IMR-90 (cell line): ENCODE results near the gene RBM42. TPM values are rescaled to one million over a fixed set of nuclear protein-coding genes. Genes with fewer than 3 reads are reported as not detected.

Experiments used
- ATAC-seq: fragments of 200-7000 bp; cut with Tn5 transposase; 2 replicates; pipeline ENCODE4 v1.9.1; 2020; ENCODE audit warnings: low read depth, mild to moderate bottlenecking, moderate library complexity
- BruUV-seq: library from RNA; stranded (reverse); fragments of 400-500 nt; replicated peaks from 2 replicates; lab custom pipeline; 2021; lab: Mats Ljungman, UMichigan
- CTCF ChIA-PET: fragments of 300-600 bp; formaldehyde crosslinking; extraction: SDS; loops from one replicate; lab custom pipeline; 2021; ENCODE audit warnings: antibody characterized with exemption; lab: Yijun Ruan, JAX
- POLR2A ChIA-PET: fragments of 300-600 bp; sonication (Branson Sonifier 250); formaldehyde crosslinking; loops from one replicate; lab custom pipeline; 2022; ENCODE audit warnings: antibody characterized with exemption; ENCODE audit not compliant: unreplicated experiment; lab: Charles Lee
- DNase-seq: peaks from one replicate; pipeline ENCODE4 v3.0.0; 2013
- H2AFZ ChIP-seq: replicated peaks from 2 replicates; pipeline ENCODE3; 2013; ENCODE audit warnings: low read length, mild to moderate bottlenecking; ENCODE audit not compliant: poor library complexity
- H2AK5ac ChIP-seq: 2 replicates; pipeline ENCODE4 v1.6.1; 2013; ENCODE audit warnings: low read depth, low read length, inconsistent platforms
- H2AK9ac ChIP-seq: replicated peaks from 2 replicates; pipeline ENCODE3; 2013; ENCODE audit warnings: mild to moderate bottlenecking, low read depth, low read length, moderate library complexity; ENCODE audit not compliant: poor library complexity
- H2BK120ac ChIP-seq: 2 replicates; pipeline ENCODE4 v1.6.1; 2013; ENCODE audit warnings: low read depth, low read length, inconsistent platforms
- H2BK15ac ChIP-seq: 3 replicates; pipeline ENCODE4 v1.6.1; 2013; ENCODE audit warnings: low read depth, low read length, inconsistent platforms
- H2BK20ac ChIP-seq: 2 replicates; pipeline ENCODE4 v1.6.1; 2013; ENCODE audit warnings: low read depth, mild to moderate bottlenecking, inconsistent platforms, low read length, moderate library complexity
- H2BK5ac ChIP-seq: 2 replicates; pipeline ENCODE4 v1.6.1; 2013; ENCODE audit warnings: mild to moderate bottlenecking, low read depth, low read length, inconsistent platforms; ENCODE audit not compliant: poor library complexity, severe bottlenecking
- H3K14ac ChIP-seq: replicated peaks from 2 replicates; pipeline ENCODE4 v1.6.1; 2013; ENCODE audit warnings: low read depth, low read length, inconsistent platforms
- H3K18ac ChIP-seq: 2 replicates; pipeline ENCODE4 v1.6.1; 2013; ENCODE audit warnings: low read depth, low read length, control low read depth
- H3K23ac ChIP-seq: 2 replicates; pipeline ENCODE4 v1.6.1; 2013; ENCODE audit warnings: low read depth, low read length, inconsistent platforms
- H3K27ac ChIP-seq: 2 replicates; pipeline ENCODE4 v1.5.1; 2013; ENCODE audit warnings: mild to moderate bottlenecking, control low read depth, low read length; ENCODE audit not compliant: insufficient read depth
- H3K27me3 ChIP-seq: 2 replicates; pipeline ENCODE4 v1.6.1; 2013; ENCODE audit warnings: low read length; ENCODE audit not compliant: control insufficient read depth, insufficient read depth
- H3K36me3 ChIP-seq: 2 replicates; pipeline ENCODE4 v1.6.1; 2013; ENCODE audit warnings: low read length, mixed read lengths; ENCODE audit not compliant: control insufficient read depth, insufficient read depth
- H3K4ac ChIP-seq: 2 replicates; pipeline ENCODE4 v1.6.1; 2013; ENCODE audit warnings: low read depth, low read length, inconsistent platforms
- H3K4me1 ChIP-seq: 2 replicates; pipeline ENCODE4 v1.6.1; 2013; ENCODE audit warnings: low read length, mixed read lengths; ENCODE audit not compliant: control insufficient read depth, insufficient read depth
- H3K4me2 ChIP-seq: 2 replicates; pipeline ENCODE4 v1.6.1; 2013; ENCODE audit warnings: low read depth, mild to moderate bottlenecking, control low read depth, low read length, moderate library complexity
- H3K4me3 ChIP-seq: 2 replicates; pipeline ENCODE4 v1.5.1; 2013; ENCODE audit warnings: low read depth, mild to moderate bottlenecking, control low read depth, low read length, moderate library complexity; ENCODE audit not compliant: insufficient read depth
- H3K56ac ChIP-seq: 2 replicates; pipeline ENCODE4 v1.6.1; 2013; ENCODE audit warnings: low read length, inconsistent platforms; ENCODE audit not compliant: insufficient read depth; ENCODE audit errors: extremely low read depth
- H3K79me1 ChIP-seq, 2 experiments: 2 replicates each; pipeline ENCODE4 v1.6.1; 2013; ENCODE audit warnings: low read length in 2 of 2, inconsistent platforms in 1 of 2, low read depth in 1 of 2
- H3K9ac ChIP-seq: 2 replicates; pipeline ENCODE4 v1.6.1; 2013; ENCODE audit warnings: low read depth, low read length, control low read depth
- H3K9me1 ChIP-seq: 2 replicates; pipeline ENCODE4 v1.6.1; 2013; ENCODE audit warnings: low read length, inconsistent platforms; ENCODE audit not compliant: insufficient read depth
- H3K9me3 ChIP-seq: 2 replicates; pipeline ENCODE4 v1.6.1; 2013; ENCODE audit warnings: low read length; ENCODE audit not compliant: control insufficient read depth, insufficient read depth
- H4K20me1 ChIP-seq: 2 replicates; pipeline ENCODE4 v1.6.1; 2013; ENCODE audit warnings: low read length, inconsistent platforms; ENCODE audit not compliant: insufficient read depth
- H4K5ac ChIP-seq: 2 replicates; pipeline ENCODE4 v1.6.1; 2013; ENCODE audit warnings: mild to moderate bottlenecking, low read depth, low read length, control low read depth
- H4K8ac ChIP-seq, 2 experiments: 2 replicates each; pipeline ENCODE4 v1.6.1; 2013; ENCODE audit warnings: low read depth in 2 of 2, low read length in 2 of 2, control low read depth in 1 of 2, inconsistent platforms in 1 of 2
- H4K91ac ChIP-seq: 2 replicates; pipeline ENCODE4 v1.6.1; 2013; ENCODE audit warnings: low read depth, low read length, inconsistent platforms; ENCODE audit not compliant: insufficient read depth
- BHLHE40 ChIP-seq: fragments of 150-350 bp; IDR thresholded peaks from 2 replicates; pipeline ENCODE4 v1.6.1; 2016; ENCODE audit warnings: mild to moderate bottlenecking, low read depth, low read length
- CHD1 ChIP-seq: IDR thresholded peaks from 2 replicates; pipeline ENCODE4 v1.6.1; 2012; ENCODE audit warnings: low read depth, low read length, improper control_type of control experiment
- MXI1 ChIP-seq: IDR thresholded peaks from 2 replicates; pipeline ENCODE4 v1.6.1; 2012; ENCODE audit warnings: low read depth, mild to moderate bottlenecking, low read length, moderate library complexity, borderline replicate concordance
- POLR2A ChIP-seq: IDR thresholded peaks from 2 replicates; pipeline ENCODE4 v1.6.1; 2012; ENCODE audit warnings: mild to moderate bottlenecking, low read depth, low read length
- RAD21 ChIP-seq: IDR thresholded peaks from 2 replicates; pipeline ENCODE4 v1.6.1; 2012; ENCODE audit warnings: low read length, improper control_type of control experiment
- SMC3 ChIP-seq: fragments of 150-350 bp; IDR thresholded peaks from 2 replicates; pipeline ENCODE4 v1.6.1; 2016; ENCODE audit warnings: low read depth, mild to moderate bottlenecking, antibody characterized with exemption, low read length, moderate library complexity
- WGBS, 2 experiments: methylation state at CpG; one replicate each; pipeline versions ENCODE4 v1.1.5 to v1.1.7; 2013; ENCODE audit warnings: missing lambda C conversion rate in 2 of 2; ENCODE audit not compliant: insufficient read length in 1 of 2; ENCODE audit errors: extremely low coverage in 2 of 2; 5-methylcytosine and 5-hydroxymethylcytosine counted together
- dilution Hi-C: fragments of 300-500 bp; cut with HindIII; formaldehyde crosslinking; loops from one replicate; pipeline ENCODE4 v1.14.3; 2018; ENCODE audit warnings: low sequenced_read_pairs; ENCODE audit not compliant: unreplicated experiment
- in situ Hi-C: fragments of 300-500 bp; cut with MboI; formaldehyde crosslinking; loops from 3 replicates; pipeline ENCODE4 v1.14.3; 2019; ENCODE audit warnings: low sequenced_read_pairs, inconsistent platforms, mixed read lengths
- intact Hi-C: fragments of 100-400 bp; cut with micrococcal nuclease; formaldehyde crosslinking; loops from 2 replicates; pipeline ENCODE4 v1.10.0; 2022
- polyA plus RNA-seq, 3 experiments: library from polyadenylated mRNA; depleted of rRNA; stranded (reverse); fragments of >200 nt; gene quantifications; 2 replicates each; pipeline ENCODE4 v1.2.3, GENCODE V29; 2012; ENCODE audit warnings: low replicate concordance in 1 of 3
- total RNA-seq: library from RNA; depleted of rRNA; stranded (reverse); fragments of >200 nt; gene quantifications from 2 replicates; pipeline ENCODE4 v1.2.3, GENCODE V29; 2012

The RBM42 gene
- total and polyA plus RNA-seq, 2 of the 4 experiments (the other 2 are of a cell fraction), result 19.0 to 41.5 TPM

GRCh38 chr19:35596366-35596999 is 32.4 kb upstream of the RBM42 start:
- H4K5ac ChIP-seq, result no peak overlapping the region
- 0 out of 2 replicates have a peak, but pooled peaks cover 2% of the 10 kb centered on the region for H3K27me3 ChIP-seq
- H2AK5ac ChIP-seq, result no peak overlapping the region
- intact Hi-C loops, result no loop called here
- no peaks in the 10 kb centered on the region for H3K4me1 ChIP-seq
- H4K20me1 ChIP-seq, result no peaks in the 10 kb centered on the region
- H3K9me3 ChIP-seq, result no peaks in the 10 kb centered on the region
- no peak overlapping the region for H4K8ac ChIP-seq
- no peak overlapping the region for H3K4ac ChIP-seq
- H3K14ac ChIP-seq, result no peak overlapping the region
- no peak overlapping the region for H2AFZ ChIP-seq
- no peak overlapping the region for H3K18ac ChIP-seq
- no peak overlapping the region for H2BK20ac ChIP-seq
- dilution Hi-C loops, result no loop called here
- whole genome bisulfite sequencing, 2 experiments, result no CpG with 5 or more reads among the region's 4 CpGs
- H3K36me3 ChIP-seq, result no peaks in the 10 kb centered on the region
- ATAC-seq (no peak), DNase-seq (no peak)
- no peak overlapping the region for H2BK15ac ChIP-seq
- TF ChIP-seq MXI1, result no peak
- no peak for TF ChIP-seq SMC3
- TF ChIP-seq BHLHE40, result no peak
- TF ChIP-seq POLR2A, result no peak
- no peak for TF ChIP-seq RAD21
- no peak for TF ChIP-seq CHD1
- no peak overlapping the region for H4K91ac ChIP-seq
- H2BK5ac ChIP-seq, result no peak overlapping the region
- H3K4me3 ChIP-seq, result no peak overlapping the region
- ChIA-PET CTCF (no interaction called here), POLR2A (no interaction called here)
- no peak overlapping the region for H3K23ac ChIP-seq
- H3K56ac ChIP-seq, result no peak overlapping the region
- H2AK9ac ChIP-seq, result no peak overlapping the region
- no peaks in the 10 kb centered on the region for H3K9me1 ChIP-seq
- no peak overlapping the region for H2BK120ac ChIP-seq
- H3K27ac ChIP-seq, result no peak overlapping the region
- H3K79me1 ChIP-seq, result no peaks in the 10 kb centered on the region
- no peak overlapping the region for H3K9ac ChIP-seq
- H3K4me2 ChIP-seq, result no peak overlapping the region
- no TSS peak for BruUV-seq
- in situ Hi-C loops, result loop anchor here (25.0 kb wide), 1 partner anchor 259 kb away; the partner anchor contains the start of genes CD22 and FFAR1
